Subcutaneous preadipocyte (primary cell): Measurements from ENCODE around the gene PTPN22. TPM values are rescaled to one million over a fixed set of nuclear protein-coding genes. Genes with fewer than 3 reads are reported as not detected.

Experiments used
- total RNA-seq: library from RNA; depleted of rRNA; stranded (reverse); fragments of >200 nt; gene quantifications from 2 replicates; pipeline ENCODE4 v1.2.3, GENCODE V29; 2012

Gene PTPN22
- 0.37 and 0.59 TPM in 2 replicates for total RNA-seq

GRCh38 chr1:113871597-113872113 lies at the start of gene PTPN22:
Gene PTPN22, minus strand, starts transcription at chr1:113871712.

GRCh38 chr1:113904674-113905434 lies 33.3 kb upstream of the PTPN22 start, which contains the start of the genes AP4B1 and DCLRE1B:
Gene AP4B1, minus strand, starts transcription at chr1:113904799. Its CDS starts 82 bp downstream, at chr1:113904717.
Gene DCLRE1B, plus strand, starts transcription at chr1:113905326. Its CDS starts 261 bp downstream, at chr1:113905587.

DNA sequence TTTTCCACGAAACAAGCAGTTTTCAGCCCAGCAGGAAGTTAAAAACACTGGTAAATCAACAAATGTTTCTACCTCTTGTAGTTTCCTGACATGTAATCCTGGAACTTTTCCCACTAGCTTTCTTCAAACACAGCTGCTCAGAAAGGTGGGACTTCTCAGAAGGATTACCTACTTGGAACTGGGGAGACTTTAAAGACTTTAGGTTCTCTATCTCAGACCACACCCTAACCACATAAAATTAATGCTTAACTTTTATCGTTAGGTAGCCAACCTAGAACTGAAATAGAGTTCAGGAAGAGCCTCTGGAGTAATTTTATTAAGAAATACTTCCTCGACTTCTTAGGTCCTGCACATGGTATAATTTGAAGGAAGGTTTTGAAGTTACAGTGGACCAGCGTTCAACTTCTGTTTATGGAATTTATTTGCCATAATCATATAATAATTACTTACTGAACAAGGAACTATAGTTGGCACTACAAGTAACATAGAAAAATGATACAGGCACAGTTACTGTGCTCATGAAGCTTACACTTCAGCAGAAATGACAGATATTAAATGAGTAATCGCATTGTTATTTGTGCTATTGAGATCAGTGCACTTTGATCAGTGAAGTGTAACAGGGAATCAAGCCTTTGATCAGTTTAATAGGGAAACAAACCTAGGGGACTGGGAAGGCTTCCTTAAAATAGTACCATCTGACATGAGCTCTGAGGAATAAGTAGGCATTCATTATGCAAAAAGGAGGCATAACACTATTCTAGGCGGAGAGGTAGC lies 16.1 kb upstream of the PTPN22 start, which contains the start of gene BCL2L15:
TSS of gene BCL2L15 (minus strand) at position 180 of the 774 bp plus-strand sequence. CDS start 206 bp downstream, outside the sequence.

DNA sequence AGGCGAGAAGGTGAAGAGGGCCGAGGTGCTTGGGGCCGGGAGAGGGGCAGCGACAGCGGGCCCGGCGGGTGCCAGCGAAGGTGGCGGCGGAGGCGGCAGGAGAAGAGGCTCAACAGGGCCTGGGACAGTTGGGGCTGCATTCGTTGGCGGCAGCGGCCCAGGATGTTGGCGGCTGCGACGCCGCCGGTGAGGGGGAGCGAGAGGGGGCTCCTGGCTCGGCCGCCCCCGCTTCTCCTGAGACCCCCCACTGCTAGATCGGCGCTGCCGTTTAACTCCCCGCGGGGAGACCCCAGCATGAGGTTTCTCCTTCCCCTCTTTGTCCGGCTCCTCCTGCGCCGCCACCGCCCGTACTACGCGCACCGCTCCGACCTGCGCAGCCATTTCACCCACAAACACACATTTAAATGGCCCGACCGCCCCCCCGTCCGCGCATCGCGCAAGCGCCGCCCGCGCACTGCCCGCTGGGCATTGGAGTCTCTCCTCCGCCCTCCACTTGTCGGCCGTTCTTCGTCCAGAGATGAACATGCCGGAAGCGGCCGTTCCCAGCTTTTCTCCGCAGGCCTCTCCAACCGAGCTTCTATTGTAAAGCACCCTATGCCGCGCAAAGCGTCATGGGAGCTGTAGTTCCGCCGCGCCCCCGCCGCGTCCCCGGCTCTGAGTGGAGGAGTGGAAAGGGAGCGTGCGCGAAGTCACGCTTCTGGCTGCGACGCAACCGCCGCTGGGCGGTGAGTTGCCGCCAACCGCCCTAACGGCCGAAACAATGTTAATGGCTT lies 59.4 kb downstream of the PTPN22 start, which contains the start of gene RSBN1:
TSS of gene RSBN1 (minus strand) at position 589 of the 773 bp plus-strand sequence. CDS start at position 525, 64 bp downstream.

Other genes with a start within 250 kb of the PTPN22 start
- gene PHTF1, start 112.2 kb downstream of the PTPN22 start, total RNA-seq = 23.3 and 25.7 TPM in 2 replicates
- 8.8 and 12.9 TPM in 2 replicates for gene RSBN1, start 59.2 kb downstream of the PTPN22 start, total RNA-seq
- gene BCL2L15, start 15.9 kb upstream of the PTPN22 start, total RNA-seq = 0.59 and 1.8 TPM in 2 replicates
- gene AP4B1, start 33.1 kb upstream of the PTPN22 start, total RNA-seq = 15.1 and 15.4 TPM in 2 replicates
- 5.9 and 9.0 TPM in 2 replicates for gene DCLRE1B, start 33.6 kb upstream of the PTPN22 start, total RNA-seq
- gene HIPK1, start 57.6 kb upstream of the PTPN22 start, total RNA-seq = 11.4 and 17.0 TPM in 2 replicates
- gene OLFML3, start 107.8 kb upstream of the PTPN22 start, total RNA-seq = 19.8 and 22.7 TPM in 2 replicates